NCI-H1092 treated with DMSO at 0.1 percent for 48 hours (cell line): ENCODE data around the gene APOBEC3A.
"Not testable (repeated sequence)": the region's sequence is repeated elsewhere in the genome, so short reads cannot be mapped to it uniquely, and the experiment has no call there.

Source experiments
- DNase-seq: peaks from one replicate; lab custom pipeline; 2025; lab: John Stamatoyannopoulos, UW

Gene APOBEC3A

DNA sequence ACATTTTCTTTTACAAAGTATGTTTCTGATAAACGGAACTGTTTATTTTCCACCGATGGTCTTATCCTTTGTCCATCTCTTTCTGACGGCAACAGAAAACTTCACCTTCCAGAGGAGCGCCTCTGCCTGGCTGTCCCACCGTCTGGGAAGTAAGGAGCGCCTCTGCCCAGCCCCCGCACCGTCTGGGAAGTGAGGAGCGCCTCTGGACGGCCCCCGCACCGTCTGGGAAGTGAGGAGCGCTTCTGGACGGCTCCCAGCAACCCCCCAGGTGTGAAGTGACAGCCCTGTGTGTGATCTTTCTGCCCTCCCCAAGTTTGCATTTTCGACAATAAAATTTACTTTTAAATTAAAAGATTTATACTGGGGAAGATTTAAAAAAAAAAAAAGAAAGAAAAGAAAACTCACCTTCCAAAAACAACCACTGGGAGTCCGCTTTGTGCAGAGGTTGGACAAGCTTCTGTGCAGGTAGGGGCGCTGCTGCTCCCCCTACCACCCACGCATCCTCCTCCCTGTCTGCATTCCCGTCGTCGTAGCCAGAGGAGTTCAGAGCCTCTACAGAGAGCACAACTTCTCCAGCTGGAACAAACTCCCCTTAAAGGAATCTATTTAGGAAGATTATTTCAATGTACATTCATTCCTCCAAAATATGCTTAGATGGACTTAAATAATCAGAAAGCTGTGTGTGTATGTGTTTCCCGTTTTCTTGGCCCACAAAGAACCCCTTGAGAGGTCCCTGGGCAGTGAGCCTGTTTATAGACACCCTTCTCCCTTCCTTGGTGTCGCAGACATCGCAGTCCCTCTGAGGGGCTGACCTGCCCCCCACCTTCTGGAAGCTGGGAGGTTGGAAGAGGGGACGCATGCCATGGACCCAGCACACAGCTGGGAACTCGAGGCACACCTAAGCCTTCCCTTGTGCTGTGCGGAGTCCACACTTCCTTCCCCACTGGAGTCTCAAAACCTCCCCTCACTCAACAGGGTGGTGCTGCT lies 23.9 kb downstream of the APOBEC3A start:
- DNase-seq: no peak

DNA sequence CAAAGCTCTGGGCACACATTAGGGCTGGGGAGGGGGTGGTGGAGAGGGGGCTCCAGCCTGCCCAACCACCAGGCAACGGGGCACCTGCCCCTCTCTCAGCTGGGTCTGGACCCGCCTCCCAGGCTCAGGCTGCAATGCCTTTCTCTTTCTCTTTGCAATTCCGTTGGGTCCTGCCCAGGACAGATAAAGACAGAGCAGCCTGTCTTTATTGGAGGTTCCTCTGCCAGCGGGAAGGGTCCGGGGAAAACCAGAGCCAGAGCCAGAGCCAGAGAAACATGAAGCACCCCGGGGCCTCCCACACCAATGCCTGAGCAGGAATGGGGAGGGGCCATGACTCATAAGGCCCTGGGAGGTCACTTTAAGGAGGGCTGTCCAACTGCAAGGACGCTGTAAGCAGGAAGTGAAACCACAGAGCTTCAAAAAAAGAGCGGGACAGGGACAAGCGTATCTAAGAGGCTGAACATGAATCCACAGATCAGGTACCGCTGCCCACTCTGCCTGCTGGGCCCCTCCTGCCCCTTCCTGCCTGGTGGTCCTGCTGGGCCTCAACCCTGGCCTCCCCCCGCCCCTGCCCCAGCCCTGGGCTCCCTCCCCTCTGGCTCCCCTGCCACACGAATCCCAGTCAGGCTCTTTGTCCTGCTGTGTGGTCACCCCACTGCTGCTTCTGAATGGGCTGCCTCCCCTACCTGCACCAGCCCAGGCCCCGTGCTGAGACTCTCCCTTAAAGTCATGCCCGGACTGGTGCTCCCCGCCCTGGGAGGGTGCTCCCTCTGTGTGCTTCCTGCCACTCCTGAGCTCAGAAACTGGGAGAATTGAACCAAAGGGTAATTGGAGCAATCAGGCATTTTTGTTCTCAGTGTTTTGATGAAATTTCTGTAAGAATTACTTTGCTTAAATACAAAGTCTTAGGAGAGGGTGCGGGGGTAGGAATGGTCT lies 24.9 kb downstream of the APOBEC3A start, which contains the start of gene APOBEC3B:
Gene APOBEC3B, plus strand, starts transcription at position 356 of the 936 bp plus-strand sequence. Its CDS starts 107 bp downstream, at position 463.
- no peak for DNase-seq

DNA sequence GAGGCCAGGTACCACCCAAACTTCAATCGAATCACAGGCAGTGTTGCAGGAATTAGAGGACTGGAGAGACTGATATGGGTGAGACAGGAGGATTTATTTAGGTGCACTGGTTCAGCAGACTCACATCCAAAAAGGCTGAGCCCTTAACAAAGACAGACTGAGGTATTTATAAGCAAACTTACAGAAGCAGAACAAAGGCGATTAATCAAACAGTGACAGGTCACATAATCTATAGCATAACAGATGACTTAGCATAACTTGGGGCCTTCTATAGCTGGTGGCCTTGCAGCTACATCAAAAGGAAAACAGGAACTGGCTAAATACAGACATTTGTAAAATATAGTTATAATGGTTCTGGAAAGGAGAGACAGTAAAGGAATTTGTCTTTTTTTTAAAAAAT lies 26.8 kb downstream of the APOBEC3A start:
- no peak for DNase-seq

DNA sequence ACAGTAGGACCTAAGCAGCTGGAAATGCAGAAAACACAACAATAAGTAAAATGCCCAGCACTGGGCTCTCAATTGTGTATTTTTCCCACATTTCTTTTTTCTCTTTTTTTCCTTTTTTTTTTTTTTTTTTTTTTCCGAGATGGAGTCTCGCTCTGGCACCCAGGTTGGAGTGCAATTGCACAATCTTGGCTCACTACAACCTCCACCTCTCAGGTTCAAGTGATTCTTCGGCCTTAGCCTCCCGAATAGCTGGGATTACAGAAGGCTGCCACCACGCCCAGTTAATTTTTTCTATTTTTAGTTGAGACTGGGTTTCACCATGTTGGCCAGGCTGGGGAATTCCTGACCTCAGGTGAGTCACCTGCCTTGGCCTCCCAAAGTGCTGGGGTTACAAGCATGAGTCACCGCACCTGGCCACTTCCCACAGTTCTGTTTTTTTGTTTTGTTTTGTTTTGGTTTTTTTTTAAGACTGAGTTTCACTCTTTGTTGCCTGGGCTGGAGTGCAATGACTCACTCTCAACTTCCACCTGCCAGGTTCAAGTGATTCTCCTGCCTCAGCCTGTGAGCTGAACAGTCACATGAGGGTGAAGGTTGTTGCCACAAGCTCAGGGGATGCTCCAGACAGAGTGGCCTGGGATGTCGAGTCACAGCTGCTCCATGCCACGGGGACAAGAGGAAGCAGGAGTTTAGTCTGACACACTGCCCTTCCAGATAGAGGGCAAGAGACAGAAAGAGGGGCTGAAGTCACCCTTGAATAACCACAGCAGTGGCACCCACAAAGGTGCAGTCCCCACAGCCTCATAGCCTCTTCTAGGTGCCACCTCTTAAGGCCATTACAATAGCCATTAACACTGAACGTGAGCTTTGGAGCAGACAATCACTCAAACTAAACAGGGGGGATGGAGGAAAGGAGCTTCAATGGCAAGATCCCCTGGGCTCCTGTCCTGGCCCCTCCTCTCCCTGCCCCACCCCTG lies 27.7 kb downstream of the APOBEC3A start:
- DNase-seq: not testable (repeated sequence)

DNA sequence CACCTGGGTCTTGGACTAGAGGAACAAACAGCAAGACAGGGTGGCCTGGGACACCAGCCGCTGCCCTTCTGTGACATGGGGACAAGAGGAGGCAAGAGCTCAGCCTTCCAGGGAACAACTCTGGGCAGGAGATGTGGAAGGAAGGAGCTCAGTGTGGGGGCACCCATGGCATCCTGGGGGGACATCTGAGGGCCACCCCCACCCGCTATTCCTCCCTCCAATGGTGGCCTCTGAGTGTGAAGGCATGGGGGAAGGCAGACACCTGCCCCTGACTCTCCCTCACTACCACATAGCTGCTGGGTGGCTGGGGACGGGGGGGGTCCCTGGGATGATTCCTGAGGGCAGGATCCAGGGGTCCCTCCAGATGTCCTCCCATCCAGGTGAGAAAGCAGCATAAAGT lies 29.2 kb downstream of the APOBEC3A start:
- no peak for DNase-seq

DNA sequence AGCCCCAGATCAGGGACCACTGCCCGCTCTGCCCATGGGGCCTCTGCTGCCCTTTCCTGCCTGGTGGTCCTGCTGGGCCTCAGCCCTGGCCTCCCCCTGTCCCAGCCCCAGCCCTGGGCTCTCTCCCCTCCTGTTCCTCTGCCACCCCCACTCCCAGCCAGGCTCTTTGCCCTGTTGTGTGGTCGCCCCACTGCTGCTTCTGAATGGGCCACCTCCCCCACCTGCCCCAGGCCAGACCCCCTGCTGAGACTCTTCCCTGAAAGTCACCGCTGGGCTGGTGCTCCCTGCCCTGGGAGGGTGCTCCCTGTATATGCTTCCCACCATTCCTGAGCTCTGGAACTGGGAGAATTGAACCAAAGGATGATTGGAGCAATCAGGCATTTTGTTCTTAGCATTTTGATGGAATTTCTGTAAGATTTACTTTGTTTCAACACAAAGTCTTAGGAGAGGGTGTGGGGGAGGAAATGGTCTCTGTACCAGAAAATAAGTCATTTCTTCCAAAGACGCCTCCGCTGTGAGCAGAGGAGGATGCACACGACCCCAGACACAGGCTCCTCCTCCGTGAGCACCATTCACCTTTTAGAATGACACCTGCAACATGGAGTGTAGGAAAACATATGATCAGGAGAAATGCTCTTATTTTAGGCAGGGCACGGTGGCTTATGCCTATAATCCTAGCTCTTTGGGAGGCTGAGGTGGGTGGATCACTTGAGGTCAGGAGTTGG lies 29.9 kb downstream of the APOBEC3A start:
- no peak for DNase-seq

DNA sequence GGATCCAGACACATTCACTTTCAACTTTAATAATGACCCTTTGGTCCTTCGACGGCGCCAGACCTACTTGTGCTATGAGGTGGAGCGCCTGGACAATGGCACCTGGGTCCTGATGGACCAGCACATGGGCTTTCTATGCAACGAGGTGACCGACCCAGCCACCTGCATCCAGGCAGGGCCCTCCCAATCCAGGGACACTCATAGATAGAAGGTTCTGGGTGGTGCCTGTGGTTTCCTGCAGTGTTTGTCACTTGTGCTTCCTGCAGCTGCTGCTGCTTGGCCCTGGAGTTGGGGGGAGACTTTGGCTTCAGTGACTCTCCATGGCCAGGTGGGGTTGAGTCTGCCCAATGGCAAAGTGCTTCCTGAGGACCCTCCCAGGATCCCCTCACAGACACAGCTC lies 32.1 kb downstream of the APOBEC3A start:
- no peak for DNase-seq

DNA sequence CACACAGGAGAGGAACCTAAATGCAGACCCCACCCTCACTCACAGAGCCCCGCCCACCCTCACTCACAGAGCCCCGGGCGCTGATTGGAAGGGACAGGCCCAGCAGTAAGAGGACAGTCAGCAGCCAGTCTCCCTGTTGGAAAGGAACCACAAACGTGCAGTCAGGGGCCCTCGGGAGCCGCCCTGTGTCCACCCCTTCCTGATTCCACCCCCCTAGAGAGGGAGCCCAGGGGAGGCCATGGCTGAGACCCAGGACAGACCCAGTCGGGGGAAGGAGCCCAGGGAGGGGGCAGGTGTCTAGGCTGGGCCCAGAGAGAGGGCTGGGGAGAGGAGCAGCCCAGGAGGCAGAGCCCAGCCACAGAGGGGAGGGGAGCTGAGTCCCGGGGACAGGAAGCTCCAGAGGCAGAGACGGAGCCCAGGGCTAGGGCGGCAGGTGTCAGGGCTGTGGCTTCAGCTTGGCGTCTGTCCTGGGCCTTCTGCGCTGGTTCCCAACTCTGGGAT lies 35.5 kb downstream of the APOBEC3A start:
- not testable (repeated sequence) for DNase-seq

DNA sequence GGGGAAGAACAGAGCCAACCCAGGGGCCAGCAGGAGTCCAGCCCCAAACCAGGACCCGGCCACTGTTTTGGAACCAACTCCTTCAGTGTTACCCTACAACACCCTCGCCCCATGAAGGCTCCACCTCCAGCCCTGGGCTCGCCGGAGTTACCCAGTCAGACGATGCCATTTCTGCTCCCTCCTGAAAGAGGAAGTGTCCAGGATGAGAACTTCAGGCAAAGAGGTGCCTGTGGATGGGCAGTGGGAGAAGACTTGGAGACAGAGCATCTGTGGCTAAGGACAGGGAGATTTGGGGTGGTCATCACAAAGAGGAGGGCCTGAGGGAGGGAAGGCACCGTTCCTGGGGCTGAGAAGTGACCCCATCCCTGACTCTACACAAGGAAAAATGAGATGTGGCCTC lies 38.7 kb downstream of the APOBEC3A start:
- no peak for DNase-seq

DNA sequence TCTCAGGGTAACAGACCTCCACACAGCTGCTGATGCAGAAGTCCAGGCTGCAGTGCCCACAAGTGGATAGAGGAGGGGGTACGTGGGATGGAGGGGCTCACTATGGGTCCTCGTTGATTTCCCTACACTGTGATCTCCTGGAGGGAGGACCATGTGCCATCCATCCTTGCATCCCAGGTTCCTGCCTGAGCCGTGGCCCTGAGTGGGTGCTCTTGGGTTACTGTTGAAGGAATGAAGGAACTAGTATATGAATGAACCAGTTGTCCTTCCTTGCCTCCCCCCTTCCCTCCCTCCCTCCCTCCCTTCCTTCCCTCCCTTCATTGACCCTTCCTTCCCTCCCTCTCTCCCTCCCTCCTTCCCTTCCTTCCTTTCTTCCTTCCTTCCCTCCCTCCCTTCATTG lies 40.1 kb downstream of the APOBEC3A start:
- no peak for DNase-seq

DNA sequence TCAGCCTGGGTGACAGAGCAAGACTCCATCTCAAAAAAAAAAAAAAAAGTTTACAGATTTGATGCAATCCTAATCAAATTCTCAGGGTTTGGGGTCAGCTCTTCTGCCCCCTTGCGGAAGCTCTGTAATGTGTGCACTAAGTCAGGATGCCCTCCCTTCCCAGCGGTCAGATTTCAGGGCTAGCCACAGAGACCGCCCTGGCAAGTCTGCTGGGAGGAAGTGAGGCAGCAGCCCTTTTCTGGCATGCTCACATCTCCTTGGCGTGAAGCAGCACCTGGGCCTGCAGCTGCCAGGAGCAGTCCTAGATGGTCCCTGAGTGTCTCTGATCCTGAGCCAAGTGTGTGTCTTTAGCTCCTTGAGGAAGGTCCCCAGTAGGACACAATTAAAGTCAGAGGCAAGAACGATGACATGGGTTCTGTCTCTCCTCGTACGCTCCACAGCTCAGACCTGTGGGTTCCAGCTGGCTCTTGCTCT lies 45.8 kb downstream of the APOBEC3A start:
- DNase-seq: peak; percentile 77

DNA sequence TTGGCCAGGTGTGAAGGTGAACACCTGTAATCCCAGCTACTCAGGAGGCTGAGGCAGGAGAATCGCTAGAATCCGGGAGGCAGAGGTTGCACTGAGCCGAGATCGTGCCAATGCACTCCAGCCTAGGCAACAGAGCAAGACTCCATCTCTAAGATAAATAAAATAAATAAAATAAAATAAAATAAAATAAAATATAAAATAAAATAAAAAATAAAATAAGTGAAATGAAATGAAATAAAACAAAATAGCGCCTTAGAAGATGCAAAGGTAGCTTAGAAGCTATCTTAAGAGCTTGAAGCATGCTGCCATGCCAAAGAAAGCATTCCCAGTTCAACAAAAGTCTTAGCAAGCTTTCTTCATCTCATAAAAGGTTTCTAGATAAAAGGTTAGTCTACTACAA lies 49.8 kb downstream of the APOBEC3A start:
- DNase-seq: no peak

DNA sequence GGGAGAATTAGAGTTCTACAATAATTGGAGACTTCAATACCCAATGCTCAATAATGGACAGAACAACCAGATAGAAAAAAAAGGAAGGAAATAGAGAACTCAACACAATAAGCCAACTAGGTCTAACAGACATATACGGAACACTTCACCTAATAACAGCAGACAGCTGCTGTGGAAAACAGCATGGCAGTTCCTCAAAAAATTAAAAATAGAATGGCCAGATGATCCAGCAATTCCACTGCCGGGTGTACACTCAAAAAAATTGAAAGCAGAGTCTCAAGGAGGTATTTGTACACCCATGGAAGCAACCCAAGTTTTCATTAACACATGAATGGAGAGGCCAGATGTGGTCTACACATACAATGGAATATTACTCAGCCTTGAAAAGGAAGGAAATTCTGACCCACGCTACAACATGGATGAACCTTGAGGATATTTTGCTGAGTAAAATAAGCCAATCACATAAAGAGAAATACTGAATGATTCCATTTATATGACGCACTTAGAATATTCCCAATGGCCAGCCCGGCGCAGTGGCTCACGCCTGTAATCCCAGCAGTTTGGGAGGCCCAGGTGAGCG lies 51.0 kb downstream of the APOBEC3A start:
- not testable (repeated sequence) for DNase-seq

DNA sequence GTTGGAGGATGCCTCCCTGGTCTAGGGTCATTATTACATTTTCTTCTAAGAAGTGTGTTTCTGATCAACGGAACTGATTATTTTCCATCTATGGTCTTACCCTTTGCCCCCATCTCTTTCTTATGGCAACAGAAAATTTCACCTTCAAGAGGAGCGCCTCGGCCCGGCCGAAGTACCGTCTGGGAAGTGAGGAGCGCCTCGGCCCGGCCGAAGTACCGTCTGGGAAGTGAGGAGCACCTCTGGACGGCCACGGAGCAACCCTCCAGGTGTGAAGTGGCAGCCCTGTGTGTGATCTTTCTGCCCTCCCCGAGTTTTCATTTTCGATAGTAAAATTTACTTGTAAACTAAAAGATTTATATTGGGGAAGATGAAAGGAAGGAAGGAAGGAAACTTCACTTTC lies 53.5 kb downstream of the APOBEC3A start:
- DNase-seq: no peak
